ENCODE data around the gene LRRC72.
A peak's percentile ranks its signal among the peaks of the same experiment; 100 is the strongest.

Gene LRRC72

DNA sequence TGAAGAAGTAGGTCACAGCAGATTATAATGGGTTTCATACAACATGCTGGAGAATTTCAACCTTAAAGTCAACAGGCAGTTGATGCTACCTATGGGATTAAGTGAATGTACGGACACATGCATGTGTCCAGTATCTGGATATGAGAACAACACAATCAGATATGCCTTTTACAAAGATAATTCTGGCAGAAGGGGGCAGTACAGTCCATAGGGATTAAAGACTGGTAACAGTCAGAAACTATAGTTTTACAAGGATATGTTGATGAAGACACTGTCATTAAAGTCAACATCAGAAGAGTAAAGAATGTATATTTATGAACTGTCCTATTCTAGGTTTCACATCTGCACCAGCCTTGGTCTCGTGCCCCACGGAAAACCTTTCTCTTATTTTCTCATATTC, 77.4 kb downstream of the LRRC72 start:
- no peak for DNase-seq (ENCODE audit: low spot score)
- in situ Hi-C loops (cut with MboI; ENCODE audit: low pct_unique_long_range_greater_than_20kb, low sequenced_read_pairs, unreplicated experiment), result no loop called here
- TF ChIP-seq, protein P1, sequence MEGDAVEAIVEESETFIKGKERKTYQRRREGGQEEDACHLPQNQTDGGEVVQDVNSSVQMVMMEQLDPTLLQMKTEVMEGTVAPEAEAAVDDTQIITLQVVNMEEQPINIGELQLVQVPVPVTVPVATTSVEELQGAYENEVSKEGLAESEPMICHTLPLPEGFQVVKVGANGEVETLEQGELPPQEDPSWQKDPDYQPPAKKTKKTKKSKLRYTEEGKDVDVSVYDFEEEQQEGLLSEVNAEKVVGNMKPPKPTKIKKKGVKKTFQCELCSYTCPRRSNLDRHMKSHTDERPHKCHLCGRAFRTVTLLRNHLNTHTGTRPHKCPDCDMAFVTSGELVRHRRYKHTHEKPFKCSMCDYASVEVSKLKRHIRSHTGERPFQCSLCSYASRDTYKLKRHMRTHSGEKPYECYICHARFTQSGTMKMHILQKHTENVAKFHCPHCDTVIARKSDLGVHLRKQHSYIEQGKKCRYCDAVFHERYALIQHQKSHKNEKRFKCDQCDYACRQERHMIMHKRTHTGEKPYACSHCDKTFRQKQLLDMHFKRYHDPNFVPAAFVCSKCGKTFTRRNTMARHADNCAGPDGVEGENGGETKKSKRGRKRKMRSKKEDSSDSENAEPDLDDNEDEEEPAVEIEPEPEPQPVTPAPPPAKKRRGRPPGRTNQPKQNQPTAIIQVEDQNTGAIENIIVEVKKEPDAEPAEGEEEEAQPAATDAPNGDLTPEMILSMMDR (IDR thresholded peaks at IDR 0.05; ENCODE audit: extremely low read depth, insufficient read depth, missing control alignments), result peak; percentile 2

DNA sequence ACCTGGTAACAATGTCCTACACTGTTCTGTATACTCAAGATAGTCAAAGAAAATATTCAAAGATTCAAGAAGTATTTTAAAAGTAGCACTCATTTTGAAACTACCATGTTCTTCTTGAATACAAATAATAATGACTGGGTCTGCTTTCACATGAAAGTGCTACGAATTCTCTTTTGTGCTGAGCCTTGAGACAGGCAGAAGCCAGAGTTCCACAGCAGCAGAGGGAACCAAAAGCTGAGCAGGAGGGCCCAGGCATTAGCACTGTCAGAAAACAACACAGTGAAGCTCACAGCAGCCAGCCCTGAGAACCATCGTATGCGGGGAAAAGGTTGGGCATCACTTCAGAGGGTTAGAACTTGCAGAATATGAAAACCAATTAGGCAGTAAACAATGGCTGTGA, 80.1 kb downstream of the LRRC72 start:
- TF ChIP-seq, protein P1 (IDR thresholded peaks at IDR 0.05; ENCODE audit: extremely low read depth, insufficient read depth, missing control alignments), result no peak
- in situ Hi-C loops (cut with MboI; ENCODE audit: low pct_unique_long_range_greater_than_20kb, low sequenced_read_pairs, unreplicated experiment), result no loop called here
- DNase-seq (ENCODE audit: low spot score), result no peak

DNA sequence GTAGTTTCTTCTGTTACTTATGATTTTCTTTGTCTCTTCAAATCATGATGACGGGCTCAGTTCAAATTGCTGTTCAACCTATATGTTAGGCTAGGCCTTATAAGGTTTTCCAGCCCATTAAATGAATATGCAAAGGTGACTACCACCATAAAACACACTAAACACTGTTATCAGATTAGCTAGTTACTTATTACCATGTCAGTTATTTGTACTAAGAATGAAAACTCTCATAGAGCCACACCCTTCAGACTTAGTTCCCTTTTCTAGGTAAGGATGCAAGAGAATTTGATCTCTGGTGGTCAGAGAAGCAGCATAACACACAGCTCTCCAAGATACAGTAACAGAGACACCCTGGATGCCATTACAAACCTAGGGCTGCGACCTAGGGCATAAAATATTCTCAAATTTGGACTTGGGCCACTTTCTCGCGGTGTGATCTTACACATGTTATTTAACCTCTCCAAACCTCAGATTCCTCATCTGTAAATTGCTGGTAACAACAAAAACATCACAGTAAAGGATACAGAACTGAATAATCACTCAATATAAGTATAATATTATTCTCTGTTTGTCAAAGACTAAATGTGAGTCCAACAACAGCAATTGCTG, 83.3 kb downstream of the LRRC72 start:
- TF ChIP-seq, protein P1 (IDR thresholded peaks at IDR 0.05; ENCODE audit: extremely low read depth, insufficient read depth, missing control alignments), result no peak
- in situ Hi-C loops (cut with MboI; ENCODE audit: low pct_unique_long_range_greater_than_20kb, low sequenced_read_pairs, unreplicated experiment), result no loop called here
- no peak for DNase-seq (ENCODE audit: low spot score)

DNA sequence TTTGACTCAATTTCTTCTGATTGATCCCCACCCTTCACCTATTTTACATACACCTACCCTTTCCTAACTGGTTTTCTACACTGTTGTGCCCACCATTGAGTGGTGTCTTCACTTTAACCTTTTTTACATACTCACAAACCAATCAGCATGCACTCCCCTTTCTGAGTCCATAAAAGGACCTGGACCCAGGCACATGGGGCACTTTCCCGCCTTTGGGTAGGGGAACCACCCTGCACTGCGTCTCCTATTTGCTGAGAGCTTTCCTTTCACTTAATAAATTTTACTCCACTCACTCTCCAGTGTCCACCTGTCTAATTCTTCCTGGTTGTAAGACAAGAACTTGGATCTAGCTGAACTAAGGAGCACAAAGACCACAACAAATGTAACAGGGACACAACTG, 85.1 kb downstream of the LRRC72 start:
- DNase-seq (ENCODE audit: low spot score), result no peak
- in situ Hi-C loops (cut with MboI; ENCODE audit: low pct_unique_long_range_greater_than_20kb, low sequenced_read_pairs, unreplicated experiment), result no loop called here
- TF ChIP-seq, protein P1 (IDR thresholded peaks at IDR 0.05; ENCODE audit: extremely low read depth, insufficient read depth, missing control alignments), result no peak

DNA sequence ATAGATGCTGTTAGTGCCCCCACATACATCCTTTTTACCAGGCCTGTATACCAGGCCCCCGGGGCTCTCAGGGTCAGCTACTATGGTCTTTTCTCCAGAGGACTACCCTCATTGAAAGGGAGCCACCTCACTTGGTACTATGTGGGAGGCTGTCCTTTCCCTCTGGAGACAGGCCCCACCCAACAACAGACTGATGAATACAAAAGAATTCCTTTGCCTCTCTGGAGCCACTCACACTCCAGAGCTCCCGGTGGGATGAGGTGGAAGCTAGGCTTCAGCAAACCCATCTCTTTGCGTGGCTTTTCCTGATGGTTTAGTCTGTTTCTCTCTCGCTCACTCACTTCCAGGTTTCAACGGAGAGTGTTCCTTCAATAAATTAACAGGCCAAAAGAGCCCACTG, 88.6 kb downstream of the LRRC72 start:
- in situ Hi-C loops (cut with MboI; ENCODE audit: low pct_unique_long_range_greater_than_20kb, low sequenced_read_pairs, unreplicated experiment), result no loop called here
- TF ChIP-seq, protein P1 (IDR thresholded peaks at IDR 0.05; ENCODE audit: extremely low read depth, insufficient read depth, missing control alignments), result no peak
- DNase-seq (ENCODE audit: low spot score), result no peak

DNA sequence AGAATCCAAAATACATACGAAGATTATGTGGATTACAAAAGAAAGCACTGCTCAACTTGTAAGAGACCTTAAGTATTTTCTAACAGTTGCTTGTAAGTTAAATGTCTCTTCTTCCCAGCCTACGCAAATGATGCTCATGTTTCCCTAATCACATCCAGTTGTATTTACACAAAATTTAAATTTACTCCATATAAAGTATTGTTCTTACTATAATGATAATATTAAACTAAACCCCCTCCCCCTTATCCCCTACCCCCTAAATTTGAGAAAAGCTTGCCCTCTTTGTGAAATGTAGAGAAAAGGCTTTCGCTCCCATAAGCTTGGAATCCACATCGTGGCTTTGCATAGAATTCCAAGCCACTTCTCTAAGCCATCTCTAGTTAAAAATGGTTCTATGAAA, 89.5 kb downstream of the LRRC72 start:
- TF ChIP-seq, protein P1 (IDR thresholded peaks at IDR 0.05; ENCODE audit: extremely low read depth, insufficient read depth, missing control alignments), result no peak
- in situ Hi-C loops (cut with MboI; ENCODE audit: low pct_unique_long_range_greater_than_20kb, low sequenced_read_pairs, unreplicated experiment), result no loop called here
- no peak for DNase-seq (ENCODE audit: low spot score)
